Right renal pelvis (tissue), 4 donors: ENCODE results near the gene RGL2. TPM values are rescaled to one million over a fixed set of nuclear protein-coding genes. Genes with fewer than 3 reads are reported as not detected.

Source experiments
- DNase-seq, 4 donors: peaks; one replicate each; pipeline ENCODE4 v3.0.0-alpha.2; 2013; ENCODE audit warnings: low read depth in 4 of 4, low spot score in 3 of 4, missing footprints in 1 of 4
- polyA plus RNA-seq, 4 donors: library from polyadenylated mRNA; unstranded; fragments of 120-200 nt; gene quantifications; one replicate each; pipeline ENCODE4 v1.2.1, GENCODE V29; 2013; ENCODE audit not compliant: insufficient read length in 4 of 4

Gene RGL2
- polyA plus RNA-seq, 4 donors, result 98.4 to 122 (median 109) TPM

- DNase-seq, result peak; percentile 98 to 100 (median 99)
Observed at GRCh38 chr6:33317669-33318425, 19.1 kb upstream of the RGL2 start, which contains the start of gene ZBTB22. Gene ZBTB22, minus strand, starts transcription at chr6:33317744. Its CDS starts 828 bp downstream, at chr6:33316916.

- DNase-seq, result no peak
Observed at GRCh38 chr6:33317419-33317668, 18.6 kb upstream of the RGL2 start.

- DNase-seq, result no peak
Observed at GRCh38 chr6:33316603-33317418, 18.1 kb upstream of the RGL2 start.

GRCh38 chr6:33315793-33316602, 17.3 kb upstream of the RGL2 start:
- DNase-seq, result no peak

- DNase-seq, result no peak
Observed at GRCh38 chr6:33314943-33315792, 16.4 kb upstream of the RGL2 start.

GRCh38 chr6:33314515-33314942, 15.8 kb upstream of the RGL2 start:
- DNase-seq, result peak in 1 of 4 donors; percentile 45

GRCh38 chr6:33313709-33314514, 15.2 kb upstream of the RGL2 start, which contains the start of gene TAPBP:
Gene TAPBP, minus strand, starts transcription at chr6:33314078. Its CDS starts 37 bp downstream, at chr6:33314041.
- DNase-seq, result peak in 1 of 4 donors; percentile 70

GRCh38 chr6:33313105-33313708, 14.5 kb upstream of the RGL2 start:
- DNase-seq, result no peak

- DNase-seq, result no peak
Observed at GRCh38 chr6:33312361-33313104, 13.8 kb upstream of the RGL2 start.

- DNase-seq, result no peak
Observed at GRCh38 chr6:33306356-33306755, 7.6 kb upstream of the RGL2 start.

- DNase-seq, result no peak
Observed at GRCh38 chr6:33305052-33305451, 6.3 kb upstream of the RGL2 start.

- no peak for DNase-seq
Observed at GRCh38 chr6:33304216-33304615, 5.5 kb upstream of the RGL2 start.

- no peak for DNase-seq
Observed at GRCh38 chr6:33301877-33302276, 3.1 kb upstream of the RGL2 start.

- peak in 2 of 4 donors; percentile 84 to 88 for DNase-seq
Observed at GRCh38 chr6:33299237-33299944, 649 bp upstream of the RGL2 start.

- DNase-seq, result peak in 1 of 4 donors; percentile 48
Observed at GRCh38 chr6:33297956-33298772, 578 bp downstream of the RGL2 start.

GRCh38 chr6:33297406-33297955, 1.3 kb downstream of the RGL2 start:
- no peak for DNase-seq
